Neural progenitor cell (in vitro differentiated cells): ENCODE results near the gene IQSEC3. TPM values are rescaled to one million over a fixed set of nuclear protein-coding genes. Genes with fewer than 3 reads are reported as not detected.
"Not testable (repeated sequence)": the region's sequence is repeated elsewhere in the genome, so short reads cannot be mapped to it uniquely, and the experiment has no call there.

Source experiments
- DNase-seq: peaks from one replicate; pipeline ENCODE4 v3.0.0-alpha.2; 2016; ENCODE audit warnings: low spot score
- H2AFZ ChIP-seq: fragments of 200-600 bp; sonication (generic); replicated peaks from 2 replicates; pipeline ENCODE4 v1.6.1; 2016; ENCODE audit warnings: antibody characterized with exemption
- H3F3A ChIP-seq: fragments of 200-600 bp; sonication (generic); 2 replicates; pipeline ENCODE4 v1.6.1; 2016; ENCODE audit warnings: antibody characterized with exemption, low read depth
- H3K27ac ChIP-seq: fragments of 200-600 bp; sonication (generic); 2 replicates; pipeline ENCODE4 v1.5.1; 2016; ENCODE audit warnings: mild to moderate bottlenecking
- H3K27me3 ChIP-seq: fragments of 200-600 bp; sonication (generic); 2 replicates; pipeline ENCODE4 v1.6.1; 2016; ENCODE audit warnings: mild to moderate bottlenecking, moderate library complexity
- H3K36me3 ChIP-seq: fragments of 200-600 bp; sonication (generic); 2 replicates; pipeline ENCODE4 v1.5.1; 2016
- H3K4me1 ChIP-seq: fragments of 200-600 bp; sonication (generic); 2 replicates; pipeline ENCODE4 v1.6.1; 2016; ENCODE audit warnings: mixed run types
- H3K4me2 ChIP-seq: fragments of 200-600 bp; sonication (generic); 2 replicates; pipeline ENCODE4 v1.6.1; 2016
- H3K4me3 ChIP-seq: fragments of 200-600 bp; sonication (generic); 2 replicates; pipeline ENCODE4 v1.5.1; 2016
- H3K79me2 ChIP-seq: fragments of 200-600 bp; sonication (generic); 2 replicates; pipeline ENCODE4 v1.6.1; 2016; ENCODE audit warnings: low read depth
- H3K9ac ChIP-seq: fragments of 200-600 bp; sonication (generic); 2 replicates; pipeline ENCODE4 v1.6.1; 2016
- H3K9me3 ChIP-seq: fragments of 200-600 bp; sonication (generic); 2 replicates; pipeline ENCODE4 v1.5.1; 2016; ENCODE audit warnings: low read depth
- H4K20me1 ChIP-seq: fragments of 200-600 bp; sonication (generic); 2 replicates; pipeline ENCODE4 v1.6.1; 2016; ENCODE audit warnings: low read depth
- H3K27ac Mint-ChIP-seq: 3 replicates; pipeline ENCODE4 v1.8.0; 2021; ENCODE audit warnings: mixed read lengths
- H3K27me3 Mint-ChIP-seq: 2 replicates; pipeline ENCODE4 v1.8.0; 2022; ENCODE audit warnings: low read depth, mild to moderate bottlenecking, inconsistent platforms, moderate library complexity, mixed read lengths; ENCODE audit not compliant: insufficient read depth
- H3K36me3 Mint-ChIP-seq: 3 replicates; pipeline ENCODE4 v1.8.0; 2021; ENCODE audit warnings: mixed read lengths
- H3K4me1 Mint-ChIP-seq: 3 replicates; pipeline ENCODE4 v1.8.0; 2021; ENCODE audit warnings: mixed read lengths
- H3K4me3 Mint-ChIP-seq: 3 replicates; pipeline ENCODE4 v1.8.0; 2021; ENCODE audit warnings: mild to moderate bottlenecking, moderate library complexity, mixed read lengths
- H3K9me3 Mint-ChIP-seq: 3 replicates; pipeline ENCODE4 v1.8.0; 2020; ENCODE audit warnings: mixed read lengths
- CTCF ChIP-seq: fragments of 200-600 bp; sonication (generic); IDR thresholded peaks from 2 replicates; pipeline ENCODE4 v1.5.1; 2017; ENCODE audit warnings: antibody characterized with exemption, mild to moderate bottlenecking
- EZH2 ChIP-seq: fragments of 200-600 bp; sonication (generic); IDR thresholded peaks from 2 replicates; pipeline ENCODE4 v1.6.1; 2017; ENCODE audit warnings: antibody characterized with exemption, mild to moderate bottlenecking, moderate library complexity
- EZH2phosphoT487 ChIP-seq: fragments of 200-600 bp; sonication (generic); IDR thresholded peaks from 2 replicates; pipeline ENCODE4 v1.6.1; 2017; ENCODE audit warnings: antibody characterized with exemption
- total RNA-seq: library from RNA; depleted of rRNA; stranded (reverse); fragments of >200 nt; gene quantifications from 2 replicates; pipeline ENCODE4 v1.2.3, GENCODE V29; 2015; ENCODE audit warnings: low replicate concordance

Gene IQSEC3
- total RNA-seq, 1 donor from 2014 or later, result 0.09 TPM

GRCh38 chr12:77101-77719 is 10.6 kb downstream of the IQSEC3 start:
- not testable (repeated sequence) for H3F3A ChIP-seq, H3K27ac Mint-ChIP-seq, DNase-seq, H3K36me3 Mint-ChIP-seq, H3K27ac ChIP-seq, H2AFZ ChIP-seq, H3K9me3 ChIP-seq, H3K4me3 ChIP-seq, H3K4me2 ChIP-seq, H3K9ac ChIP-seq, H3K4me1 ChIP-seq, H4K20me1 ChIP-seq, H3K79me2 ChIP-seq, H3K36me3 ChIP-seq, H3K9me3 Mint-ChIP-seq
- H3K27me3 Mint-ChIP-seq, result peaks cover 46% of the 10 kb centered on the region
- H3K27me3 ChIP-seq, result peaks cover 77% of the 10 kb centered on the region
- H3K4me3 Mint-ChIP-seq, result peak overlapping the region; percentile 13
- peaks cover 14% of the 10 kb centered on the region for H3K4me1 Mint-ChIP-seq
- TF ChIP-seq EZH2, result peak; percentile 37

GRCh38 chr12:77769-78383 is 11.3 kb downstream of the IQSEC3 start:
- peaks cover 46% of the 10 kb centered on the region for H3K27me3 Mint-ChIP-seq
- H3K27me3 ChIP-seq, result peaks cover 83% of the 10 kb centered on the region

GRCh38 chr12:78981-79380 is 12.4 kb downstream of the IQSEC3 start:
- no peak overlapping the region for H3K27ac ChIP-seq
- H3F3A ChIP-seq, result no peaks in the 10 kb centered on the region
- H2AFZ ChIP-seq, result no peak overlapping the region
- Mint-ChIP-seq H3K9me3 (no peaks in the 10 kb centered on the region), H3K27me3 (peaks cover 46% of the 10 kb centered on the region), H3K27ac (no peak overlapping the region), H3K4me1 (peaks cover 14% of the 10 kb centered on the region), H3K36me3 (no peaks in the 10 kb centered on the region), H3K4me3 (no peak overlapping the region)
- H3K4me2 ChIP-seq, result no peak overlapping the region
- no peak overlapping the region for H3K9ac ChIP-seq
- peaks cover 84% of the 10 kb centered on the region for H3K27me3 ChIP-seq
- H3K79me2 ChIP-seq, result no peaks in the 10 kb centered on the region
- no peak for TF ChIP-seq EZH2phosphoT487
- TF ChIP-seq EZH2, result no peak
- no peak for TF ChIP-seq CTCF
- H4K20me1 ChIP-seq, result no peaks in the 10 kb centered on the region
- no peaks in the 10 kb centered on the region for H3K9me3 ChIP-seq
- no peak overlapping the region for H3K4me3 ChIP-seq
- DNase-seq, result no peak
- H3K4me1 ChIP-seq, result no peaks in the 10 kb centered on the region
- no peaks in the 10 kb centered on the region for H3K36me3 ChIP-seq

More at GRCh38 chr12:77769-78383, 11.3 kb downstream of the IQSEC3 start:
- H4K20me1 ChIP-seq, H3K4me3 Mint-ChIP-seq, H2AFZ ChIP-seq, H3F3A ChIP-seq, H3K27ac ChIP-seq, H3K36me3 ChIP-seq, H3K9me3 ChIP-seq, H3K9me3 Mint-ChIP-seq, H3K4me1 ChIP-seq, H3K79me2 ChIP-seq, H3K27ac Mint-ChIP-seq, H3K9ac ChIP-seq, H3K36me3 Mint-ChIP-seq, DNase-seq: not testable (repeated sequence)
- peaks cover 14% of the 10 kb centered on the region for H3K4me1 Mint-ChIP-seq
- Histone ChIP-seq H3K4me3 (peak overlapping the region; percentile 35), H3K4me2 (peak overlapping the region; percentile 72)

GRCh38 chr12:80681-81190 is 14.2 kb downstream of the IQSEC3 start:
- H3K36me3 ChIP-seq, result no peaks in the 10 kb centered on the region
- no peak for DNase-seq
- H3K4me1 ChIP-seq, result no peaks in the 10 kb centered on the region
- TF ChIP-seq EZH2phosphoT487, result no peak
- no peak for TF ChIP-seq EZH2
- no peak for TF ChIP-seq CTCF
- no peaks in the 10 kb centered on the region for H3F3A ChIP-seq
- H3K27me3 ChIP-seq, result peaks cover 71% of the 10 kb centered on the region
- H3K4me3 Mint-ChIP-seq, result no peak overlapping the region
- no peaks in the 10 kb centered on the region for H3K9me3 ChIP-seq
- no peak overlapping the region for H3K4me2 ChIP-seq
- no peak overlapping the region for H3K9ac ChIP-seq
- H3K79me2 ChIP-seq, result no peaks in the 10 kb centered on the region
- H2AFZ ChIP-seq, result no peak overlapping the region
- H4K20me1 ChIP-seq, result no peaks in the 10 kb centered on the region
- H3K9me3 Mint-ChIP-seq, result no peaks in the 10 kb centered on the region
- peaks cover 17% of the 10 kb centered on the region for H3K4me1 Mint-ChIP-seq
- H3K4me3 ChIP-seq, result no peak overlapping the region
- no peaks in the 10 kb centered on the region for H3K36me3 Mint-ChIP-seq
- peaks cover 36% of the 10 kb centered on the region for H3K27me3 Mint-ChIP-seq
- no peak overlapping the region for H3K27ac Mint-ChIP-seq
- no peak overlapping the region for H3K27ac ChIP-seq
